ENCODE results near the gene TUBB3.
"Not testable (repeated sequence)": the region's sequence is repeated elsewhere in the genome, so short reads cannot be mapped to it uniquely, and the experiment has no call there.

The TUBB3 gene

DNA sequence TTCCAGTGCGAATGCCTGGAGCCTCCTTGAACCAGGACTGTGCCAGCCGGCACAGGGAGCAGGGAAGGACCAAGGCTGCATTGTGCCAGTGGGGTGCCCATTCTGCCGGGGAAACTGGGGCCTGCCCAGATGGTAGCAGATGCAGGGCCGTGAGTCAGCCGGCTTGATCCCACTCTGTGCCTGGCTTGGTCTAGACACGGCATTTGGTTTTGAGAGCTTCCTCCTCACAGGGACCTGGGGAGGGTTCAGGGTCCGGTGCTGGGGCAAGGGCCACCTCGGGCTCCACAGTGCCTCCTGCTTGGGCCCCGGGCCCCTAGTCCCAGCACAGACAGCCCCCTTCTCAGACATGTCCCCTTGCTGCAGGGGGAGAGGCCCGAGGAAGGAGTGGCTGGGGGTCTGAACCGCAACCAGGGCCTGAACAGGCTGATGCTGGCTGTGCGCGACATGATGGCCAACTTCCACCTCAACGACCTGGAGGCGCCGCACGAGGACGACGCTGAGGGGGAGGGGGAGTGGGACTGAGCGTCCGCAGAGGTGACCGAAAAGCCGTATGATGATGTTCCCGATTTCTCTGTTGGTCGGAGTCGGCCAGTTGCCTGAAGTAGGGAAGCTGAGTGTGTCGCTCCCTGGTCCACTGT lies 12.3 kb upstream of the TUBB3 start:
- H3K27ac ChIP-seq (ENCODE audit: low read depth, low read length), result no peak overlapping the region

DNA sequence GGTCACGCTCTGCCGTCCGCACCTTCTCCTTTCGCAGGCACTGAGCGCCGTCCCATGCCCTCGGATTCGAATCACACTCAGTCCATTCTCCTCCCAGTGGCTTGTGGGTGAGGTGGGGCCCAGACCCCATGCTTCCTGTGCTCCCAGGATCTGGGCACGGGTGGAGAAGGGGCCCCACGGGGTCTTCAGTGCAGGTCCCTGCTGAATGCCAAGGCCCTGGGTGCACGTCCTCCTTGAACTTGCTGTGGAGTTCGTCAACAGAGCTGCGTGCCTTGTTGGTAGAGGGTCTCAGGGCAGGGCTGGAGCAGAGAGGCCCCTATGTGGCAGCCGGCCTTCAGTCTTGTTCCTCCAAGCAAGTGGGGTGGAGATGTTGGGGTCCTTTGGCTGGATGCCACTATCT lies 11.8 kb upstream of the TUBB3 start:
- no peaks in the 10 kb centered on the region for H3K27me3 ChIP-seq (ENCODE audit: control insufficient read depth in 1 of 2, insufficient read depth in 2 of 2, low read length in 2 of 2)
- H3K27ac ChIP-seq (ENCODE audit: low read depth, low read length), result no peak overlapping the region
- H3K9me3 ChIP-seq (ENCODE audit: control insufficient read depth in 1 of 2, low read length in 2 of 2), result no peaks in the 10 kb centered on the region
- H3K4me3 ChIP-seq (ENCODE audit: low read depth in 1 of 2, low read length in 2 of 2), result no peak overlapping the region
- H3K4me1 ChIP-seq (ENCODE audit: control insufficient read depth in 1 of 2, insufficient read depth in 2 of 2, low read length in 2 of 2), result no peaks in the 10 kb centered on the region
- H3K9ac ChIP-seq (ENCODE audit: low read depth in 1 of 2, low read length in 2 of 2), result no peak overlapping the region
- H3K36me3 ChIP-seq (ENCODE audit: control insufficient read depth in 1 of 2, insufficient read depth in 2 of 2, low read length in 2 of 2), result peaks cover 22 to 36% of the 10 kb centered on the region in 2 donors

More for the DNA sequence above, 12.3 kb upstream of the TUBB3 start:
- H3K9ac ChIP-seq (ENCODE audit: low read depth in 1 of 2, low read length in 2 of 2), result no peak overlapping the region
- peaks cover 24 to 41% of the 10 kb centered on the region in 2 donors for H3K36me3 ChIP-seq (ENCODE audit: control insufficient read depth in 1 of 2, insufficient read depth in 2 of 2, low read length in 2 of 2)
- H3K27me3 ChIP-seq (ENCODE audit: control insufficient read depth in 1 of 2, insufficient read depth in 2 of 2, low read length in 2 of 2), result no peaks in the 10 kb centered on the region
- H3K4me1 ChIP-seq (ENCODE audit: control insufficient read depth in 1 of 2, insufficient read depth in 2 of 2, low read length in 2 of 2), result no peaks in the 10 kb centered on the region
- no peaks in the 10 kb centered on the region for H3K9me3 ChIP-seq (ENCODE audit: control insufficient read depth in 1 of 2, low read length in 2 of 2)
- no peak overlapping the region for H3K4me3 ChIP-seq (ENCODE audit: low read depth in 1 of 2, low read length in 2 of 2)

DNA sequence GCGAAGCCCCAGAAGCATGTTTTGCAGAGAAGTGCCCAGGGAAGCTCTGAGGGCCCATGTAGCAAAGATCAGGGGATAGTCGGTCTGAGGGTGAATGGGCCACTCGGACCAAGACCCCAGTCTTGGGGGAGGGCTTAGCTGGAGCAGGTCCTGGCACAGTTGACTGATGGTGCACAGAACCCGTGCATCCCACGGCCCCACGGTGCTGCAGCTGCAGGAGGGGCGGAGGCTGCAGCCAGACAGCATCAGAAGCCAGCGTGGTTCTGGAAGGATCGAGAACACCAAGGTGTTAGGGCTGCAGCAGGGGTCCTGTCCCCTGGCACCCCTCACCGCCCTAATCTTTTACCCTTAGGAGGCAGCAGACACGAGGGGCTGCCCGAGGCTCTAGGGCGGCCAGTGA lies 11.0 kb upstream of the TUBB3 start:
- Histone ChIP-seq H3K4me3 (ENCODE audit: low read depth in 1 of 2, low read length in 2 of 2) (no peak overlapping the region), H3K9me3 (ENCODE audit: control insufficient read depth in 1 of 2, low read length in 2 of 2) (no peaks in the 10 kb centered on the region), H3K27ac (ENCODE audit: low read depth, low read length) (no peak overlapping the region), H3K27me3 (ENCODE audit: control insufficient read depth in 1 of 2, insufficient read depth in 2 of 2, low read length in 2 of 2) (no peaks in the 10 kb centered on the region), H3K36me3 (ENCODE audit: control insufficient read depth in 1 of 2, insufficient read depth in 2 of 2, low read length in 2 of 2) (peaks cover 14 to 28% of the 10 kb centered on the region in 2 donors), H3K4me1 (ENCODE audit: control insufficient read depth in 1 of 2, insufficient read depth in 2 of 2, low read length in 2 of 2) (no peaks in the 10 kb centered on the region), H3K9ac (ENCODE audit: low read depth in 1 of 2, low read length in 2 of 2) (no peak overlapping the region)

DNA sequence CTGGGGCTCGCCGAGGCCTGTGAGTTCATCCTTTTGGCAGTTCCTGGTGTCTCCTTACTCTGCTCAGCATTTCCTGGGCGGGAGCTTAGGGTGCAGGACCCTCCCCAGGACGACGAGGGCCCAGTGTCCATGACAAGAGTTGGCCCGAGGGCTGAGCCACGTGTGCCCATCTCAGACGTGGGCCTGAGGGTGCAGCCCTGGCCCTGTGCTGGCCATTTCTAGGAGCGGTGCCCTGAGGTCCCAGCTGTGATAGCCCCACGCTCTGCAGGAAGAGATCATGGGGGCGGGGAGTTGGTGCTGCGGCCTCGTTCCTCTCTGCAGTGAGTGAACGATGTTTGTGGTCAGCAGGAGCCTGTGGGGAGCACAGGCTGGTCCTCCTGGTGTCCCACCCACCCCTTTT lies 10.5 kb upstream of the TUBB3 start:
- no peak overlapping the region for H3K9ac ChIP-seq (ENCODE audit: low read depth in 1 of 2, low read length in 2 of 2)
- H3K36me3 ChIP-seq (ENCODE audit: control insufficient read depth in 1 of 2, insufficient read depth in 2 of 2, low read length in 2 of 2), result peaks cover 14 to 28% of the 10 kb centered on the region in 2 donors

DNA sequence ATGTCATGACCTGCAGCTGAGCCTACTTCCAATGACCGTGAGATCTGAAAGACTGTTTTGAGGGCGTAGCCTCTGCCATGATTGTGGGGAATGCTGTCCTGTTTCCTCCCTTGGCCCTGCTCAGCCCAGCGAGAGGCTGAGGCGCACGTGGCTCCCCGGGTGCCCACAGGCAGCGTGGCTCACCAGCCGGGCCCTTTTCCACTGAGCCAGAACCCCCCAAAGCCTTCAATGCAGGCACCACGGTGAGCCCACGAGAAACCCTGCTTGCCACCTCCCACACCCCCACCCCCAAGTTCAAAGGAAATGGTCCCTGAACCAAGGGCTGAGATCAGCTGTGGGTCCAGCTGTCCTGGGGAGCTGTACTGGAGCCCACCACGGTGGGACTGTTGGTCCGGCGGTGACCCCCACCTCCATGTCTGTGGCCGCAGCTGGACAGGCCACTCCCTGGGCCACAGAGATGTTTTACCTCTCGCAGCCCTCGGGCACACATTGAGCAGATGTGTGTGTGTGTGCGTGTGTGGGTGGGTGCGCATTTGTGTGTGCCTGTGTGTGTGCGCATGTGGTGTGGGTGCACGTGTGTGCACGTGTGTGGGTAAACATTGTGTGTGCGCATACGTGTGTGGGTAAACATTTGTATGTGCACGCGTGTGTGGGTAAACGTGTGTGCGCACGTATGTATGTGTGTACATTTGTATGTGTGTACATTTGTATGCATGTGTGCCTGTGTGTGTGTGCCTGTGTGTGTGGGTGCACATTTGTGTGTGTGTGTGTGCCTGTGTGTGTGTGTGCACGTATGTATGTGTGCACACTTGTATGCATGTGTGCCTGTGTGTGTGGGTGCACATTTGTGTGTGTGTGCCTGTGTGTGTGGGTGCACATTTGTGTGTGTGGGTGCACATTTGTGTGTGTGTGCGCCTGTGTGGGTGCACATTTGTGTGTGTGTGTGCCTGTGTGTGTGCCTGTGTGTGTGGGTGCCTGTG lies 9.4 kb upstream of the TUBB3 start:
- Histone ChIP-seq H3K4me3 (ENCODE audit: low read depth in 1 of 2, low read length in 2 of 2) (no peak overlapping the region), H3K9ac (ENCODE audit: low read depth in 1 of 2, low read length in 2 of 2) (no peak overlapping the region), H3K36me3 (ENCODE audit: control insufficient read depth in 1 of 2, insufficient read depth in 2 of 2, low read length in 2 of 2) (peaks cover 14 to 21% of the 10 kb centered on the region in 2 donors), H3K9me3 (ENCODE audit: control insufficient read depth in 1 of 2, low read length in 2 of 2) (no peaks in the 10 kb centered on the region), H3K4me1 (ENCODE audit: control insufficient read depth in 1 of 2, insufficient read depth in 2 of 2, low read length in 2 of 2) (peaks cover 13% of the 10 kb centered on the region in 2 donors), H3K27me3 (ENCODE audit: control insufficient read depth in 1 of 2, insufficient read depth in 2 of 2, low read length in 2 of 2) (peaks cover under 1% of the 10 kb centered on the region in 2 donors), H3K27ac (ENCODE audit: low read depth, low read length) (no peak overlapping the region)

More for the DNA sequence above, 10.5 kb upstream of the TUBB3 start:
- Histone ChIP-seq H3K27me3 (ENCODE audit: control insufficient read depth in 1 of 2, insufficient read depth in 2 of 2, low read length in 2 of 2) (no peaks in the 10 kb centered on the region), H3K9me3 (ENCODE audit: control insufficient read depth in 1 of 2, low read length in 2 of 2) (no peaks in the 10 kb centered on the region), H3K4me1 (ENCODE audit: control insufficient read depth in 1 of 2, insufficient read depth in 2 of 2, low read length in 2 of 2) (peaks cover 2% of the 10 kb centered on the region in 2 donors), H3K4me3 (ENCODE audit: low read depth in 1 of 2, low read length in 2 of 2) (no peak overlapping the region), H3K27ac (ENCODE audit: low read depth, low read length) (no peak overlapping the region)

DNA sequence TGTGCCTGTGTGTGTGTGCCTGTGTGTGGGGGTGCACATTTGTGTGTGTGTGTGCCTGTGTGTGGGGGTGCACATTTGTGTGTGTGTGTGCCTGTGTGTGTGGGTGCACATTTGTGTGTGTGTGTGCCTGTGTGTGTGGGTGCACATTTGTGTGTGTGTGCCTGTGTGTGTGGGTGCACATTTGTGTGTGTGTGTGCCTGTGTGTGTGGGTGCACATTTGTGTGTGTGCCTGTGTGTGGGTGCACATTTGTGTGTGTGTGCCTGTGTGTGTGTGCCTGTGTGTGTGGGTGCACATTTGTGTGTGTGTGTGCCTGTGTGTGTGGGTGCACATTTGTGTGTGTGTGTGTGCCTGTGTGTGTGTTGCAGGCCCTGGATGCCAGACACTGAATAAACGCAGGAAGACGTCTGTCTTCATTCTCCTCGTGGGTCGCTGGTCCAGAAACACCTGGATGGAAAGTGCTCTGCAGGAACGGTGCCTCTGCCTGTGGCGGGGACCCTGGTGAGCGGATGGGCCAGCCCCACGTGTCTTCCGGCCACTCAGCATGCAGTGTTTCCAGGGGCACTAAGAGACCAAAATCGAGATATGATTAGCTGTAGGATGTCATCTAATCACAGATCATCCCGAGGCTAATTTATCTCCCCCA lies 8.4 kb upstream of the TUBB3 start:
- not testable (repeated sequence) for H3K4me3 ChIP-seq (ENCODE audit: low read depth in 1 of 2, low read length in 2 of 2); H3K27me3 ChIP-seq (ENCODE audit: control insufficient read depth in 1 of 2, insufficient read depth in 2 of 2, low read length in 2 of 2); H3K27ac ChIP-seq (ENCODE audit: low read depth, low read length); H3K9me3 ChIP-seq (ENCODE audit: control insufficient read depth in 1 of 2, low read length in 2 of 2); H3K9ac ChIP-seq (ENCODE audit: low read depth in 1 of 2, low read length in 2 of 2)
- Histone ChIP-seq H3K36me3 (ENCODE audit: control insufficient read depth in 1 of 2, insufficient read depth in 2 of 2, low read length in 2 of 2) (peaks cover 14 to 17% of the 10 kb centered on the region in 2 donors), H3K4me1 (ENCODE audit: control insufficient read depth in 1 of 2, insufficient read depth in 2 of 2, low read length in 2 of 2) (peaks cover 13 to 16% of the 10 kb centered on the region in 2 donors)

DNA sequence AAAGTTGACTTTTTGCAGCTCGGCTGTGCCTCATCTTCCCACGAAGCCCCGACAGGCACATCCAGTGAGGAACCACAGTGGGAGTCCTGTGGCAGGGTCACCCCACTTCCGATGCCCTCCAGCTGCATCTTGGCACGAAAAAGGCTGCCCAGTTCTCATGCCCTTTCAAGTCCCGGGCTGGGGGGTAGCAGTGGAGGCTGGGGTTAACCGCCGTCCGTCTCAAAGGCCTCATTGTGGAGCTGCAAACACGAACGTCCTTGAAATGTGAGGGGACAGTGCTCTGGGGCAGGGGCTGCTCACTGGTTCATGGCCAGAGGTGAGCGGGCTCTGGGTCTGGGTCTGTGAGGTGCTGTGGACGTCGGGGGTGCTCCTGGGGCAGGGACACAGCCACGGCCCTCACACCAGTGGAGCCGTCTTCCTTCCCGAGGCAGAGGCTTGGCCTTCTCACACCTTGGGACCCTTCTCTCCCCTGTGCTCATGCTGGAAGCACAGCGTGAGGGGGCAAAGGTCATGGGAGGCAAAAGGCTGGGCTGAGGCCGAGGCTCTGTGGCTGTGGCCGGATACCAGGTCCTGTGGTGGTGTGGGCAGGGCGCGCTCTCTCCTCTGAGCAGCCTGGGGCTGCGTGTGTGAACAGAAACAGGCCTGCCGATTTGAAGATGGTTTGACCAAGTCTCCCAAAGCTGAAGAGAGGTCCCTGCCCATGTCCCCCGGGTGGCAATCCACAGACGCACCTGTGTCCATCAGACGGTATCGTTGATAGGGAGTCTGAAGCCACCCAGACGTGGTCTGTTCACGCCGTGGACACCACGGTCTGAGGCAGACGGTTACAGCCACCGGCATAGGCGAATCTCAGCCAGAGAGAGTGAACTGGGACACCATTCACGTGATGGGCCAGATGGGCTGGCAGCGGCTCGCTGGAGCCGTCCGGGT lies 7.6 kb upstream of the TUBB3 start:
- no peaks in the 10 kb centered on the region for H3K9me3 ChIP-seq (ENCODE audit: control insufficient read depth in 1 of 2, low read length in 2 of 2)
- peaks cover 13 to 16% of the 10 kb centered on the region in 2 donors for H3K4me1 ChIP-seq (ENCODE audit: control insufficient read depth in 1 of 2, insufficient read depth in 2 of 2, low read length in 2 of 2)
- H3K27me3 ChIP-seq (ENCODE audit: control insufficient read depth in 1 of 2, insufficient read depth in 2 of 2, low read length in 2 of 2), result peaks cover 15 to 17% of the 10 kb centered on the region in 2 donors
- H3K36me3 ChIP-seq (ENCODE audit: control insufficient read depth in 1 of 2, insufficient read depth in 2 of 2, low read length in 2 of 2), result peaks cover 8 to 16% of the 10 kb centered on the region in 2 donors
- no peak overlapping the region for H3K27ac ChIP-seq (ENCODE audit: low read depth, low read length)
- H3K9ac ChIP-seq (ENCODE audit: low read depth in 1 of 2, low read length in 2 of 2), result no peak overlapping the region
- no peak overlapping the region for H3K4me3 ChIP-seq (ENCODE audit: low read depth in 1 of 2, low read length in 2 of 2)

DNA sequence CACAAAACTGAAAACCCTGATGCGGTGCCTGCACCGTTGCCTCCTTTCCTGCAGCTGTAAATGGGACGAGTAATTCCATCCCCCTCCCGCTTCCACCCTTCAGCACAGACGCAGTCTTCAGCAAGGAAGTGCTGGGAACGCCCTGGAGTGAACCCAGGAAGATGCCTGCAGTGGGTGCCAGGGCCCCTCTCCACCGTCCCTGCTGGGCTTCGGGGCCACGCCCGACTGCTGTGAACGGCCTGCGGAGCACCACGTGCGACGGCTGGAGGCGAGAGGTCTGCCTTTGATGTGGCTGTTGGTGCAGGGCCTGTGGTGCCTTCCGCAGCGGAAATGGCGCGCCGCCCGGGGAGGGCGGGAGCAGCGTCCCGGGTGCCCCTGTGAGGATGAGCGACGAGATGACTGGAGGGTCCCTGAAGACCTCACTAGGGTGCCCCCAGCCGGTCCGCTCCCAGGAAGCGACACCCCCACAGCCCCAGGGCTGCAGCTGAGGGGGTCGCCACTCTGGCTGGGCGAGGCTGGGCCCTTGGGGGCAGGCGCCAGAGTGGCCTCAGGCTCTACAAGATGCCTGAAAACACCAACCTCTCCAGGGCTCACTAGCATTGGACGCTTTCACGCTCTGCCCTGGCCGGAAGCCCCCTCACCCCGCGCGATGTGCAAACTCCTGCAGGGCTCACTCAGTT lies 5.2 kb upstream of the TUBB3 start:
- Histone ChIP-seq H3K4me1 (ENCODE audit: control insufficient read depth in 1 of 2, insufficient read depth in 2 of 2, low read length in 2 of 2) (peaks cover 18 to 27% of the 10 kb centered on the region in 2 donors), H3K36me3 (ENCODE audit: control insufficient read depth in 1 of 2, insufficient read depth in 2 of 2, low read length in 2 of 2) (peaks cover 0 to 4% of the 10 kb centered on the region in 2 donors), H3K27me3 (ENCODE audit: control insufficient read depth in 1 of 2, insufficient read depth in 2 of 2, low read length in 2 of 2) (peaks cover 34 to 38% of the 10 kb centered on the region in 2 donors), H3K9me3 (ENCODE audit: control insufficient read depth in 1 of 2, low read length in 2 of 2) (no peaks in the 10 kb centered on the region), H3K4me3 (ENCODE audit: low read depth in 1 of 2, low read length in 2 of 2) (peak overlapping the region; percentile 50 to 61), H3K27ac (ENCODE audit: low read depth, low read length) (no peak overlapping the region), H3K9ac (ENCODE audit: low read depth in 1 of 2, low read length in 2 of 2) (peak overlapping the region; percentile 10 to 25)
